CD14-positive monocyte (primary cell): ENCODE measurements around the gene STRIP1. TPM values are rescaled to one million over a fixed set of nuclear protein-coding genes. Genes with fewer than 3 reads are reported as not detected.

Source experiments
- DNase-seq, 3 donors: peaks; one replicate each; pipeline ENCODE4 v3.0.0-alpha.2; 2011 to 2022
- H2AFZ ChIP-seq: 2 replicates; pipeline ENCODE4 v1.6.0; 2012; ENCODE audit warnings: mild to moderate bottlenecking, low read depth, low read length, inconsistent platforms; ENCODE audit not compliant: insufficient read depth, poor library complexity, severe bottlenecking
- H3K27ac ChIP-seq, 2 donors: 1 replicate in 1 of 2; 2 replicates in 1 of 2; pipeline ENCODE4 v1.5.1; 2012 to 2013; ENCODE audit warnings: low read length in 2 of 2, control low read depth in 1 of 2, inconsistent platforms in 1 of 2, low read depth in 1 of 2, mild to moderate bottlenecking in 1 of 2
- H3K27me3 ChIP-seq, 2 donors: one replicate each; pipeline versions ENCODE4 v1.6.0 to v1.6.1; 2011 to 2013; ENCODE audit warnings: low read length in 2 of 2; ENCODE audit not compliant: control insufficient read depth in 2 of 2, insufficient read depth in 2 of 2
- H3K36me3 ChIP-seq, 2 donors: replicated peaks in 1 of 2; 1 replicate in 1 of 2; 2 replicates in 1 of 2; pipeline versions ENCODE4 v1.5.1 to v1.6.1; 2012 to 2013; ENCODE audit warnings: low read length in 2 of 2, control low read depth in 1 of 2, inconsistent platforms in 1 of 2, mild to moderate bottlenecking in 1 of 2; ENCODE audit not compliant: insufficient read depth in 2 of 2, control insufficient read depth in 1 of 2
- H3K4me1 ChIP-seq, 2 donors: 1 replicate in 1 of 2; 2 replicates in 1 of 2; pipeline versions ENCODE4 v1.5.1 to v1.6.1; 2012 to 2013; ENCODE audit warnings: low read length in 2 of 2, control low read depth in 1 of 2, inconsistent platforms in 1 of 2, mild to moderate bottlenecking in 1 of 2, moderate library complexity in 1 of 2; ENCODE audit not compliant: insufficient read depth in 2 of 2, control insufficient read depth in 1 of 2
- H3K4me2 ChIP-seq: replicated peaks from 2 replicates; pipeline ENCODE3; 2012; ENCODE audit warnings: low read length, moderate library complexity, mild to moderate bottlenecking; ENCODE audit not compliant: poor library complexity, severe bottlenecking; ENCODE audit errors: extremely low read depth
- H3K4me3 ChIP-seq, 3 experiments: fragments of 200-600 bp in 1 of 3; sonication (generic) in 1 of 3; replicated peaks in 1 of 3; 1 replicate in 2 of 3; 2 replicates in 1 of 3; pipeline ENCODE4 v1.5.1; 2011 to 2013; ENCODE audit warnings: low read length in 3 of 3, mild to moderate bottlenecking in 3 of 3, control low read depth in 2 of 3, low read depth in 2 of 3, inconsistent platforms in 1 of 3, moderate library complexity in 1 of 3
- H3K79me2 ChIP-seq: 2 replicates; pipeline ENCODE4 v1.6.0; 2012; ENCODE audit warnings: mild to moderate bottlenecking, control low read depth, inconsistent platforms, low read length, moderate library complexity; ENCODE audit not compliant: insufficient read depth
- H3K9ac ChIP-seq: 2 replicates; pipeline ENCODE4 v1.6.0; 2017; ENCODE audit warnings: low read length, mild to moderate bottlenecking; ENCODE audit not compliant: insufficient read depth, poor library complexity, severe bottlenecking
- H3K9me3 ChIP-seq, 2 donors: replicated peaks in 1 of 2; 1 replicate in 1 of 2; 2 replicates in 1 of 2; pipeline versions ENCODE4 v1.5.1 to v1.6.1; 2012 to 2013; ENCODE audit warnings: low read length in 2 of 2, control low read depth in 1 of 2; ENCODE audit not compliant: control insufficient read depth in 1 of 2, insufficient read depth in 1 of 2
- H4K20me1 ChIP-seq: 2 replicates; pipeline ENCODE4 v1.6.0; 2012; ENCODE audit warnings: mild to moderate bottlenecking, low read length, control low read depth, moderate library complexity; ENCODE audit not compliant: insufficient read depth
- H3K27ac Mint-ChIP-seq, 7 donors: one replicate each; pipeline ENCODE4 v1.8.0; 2020; ENCODE audit warnings: mild to moderate bottlenecking in 7 of 7, mixed read lengths in 7 of 7, moderate library complexity in 6 of 7, inconsistent platforms in 2 of 7
- H3K27me3 Mint-ChIP-seq, 3 donors: one replicate each; pipeline ENCODE4 v1.8.0; 2021 to 2022; ENCODE audit warnings: low read depth in 3 of 3, mild to moderate bottlenecking in 3 of 3, mixed read lengths in 3 of 3, moderate library complexity in 3 of 3, inconsistent platforms in 1 of 3
- H3K36me3 Mint-ChIP-seq, 2 donors: one replicate each; pipeline ENCODE4 v1.8.0; 2020; ENCODE audit warnings: mixed read lengths in 2 of 2, inconsistent platforms in 1 of 2, mild to moderate bottlenecking in 1 of 2
- H3K4me1 Mint-ChIP-seq: one replicate; pipeline ENCODE4 v1.8.0; 2020; ENCODE audit warnings: mild to moderate bottlenecking, mixed read lengths
- H3K4me3 Mint-ChIP-seq, 2 donors: one replicate each; pipeline ENCODE4 v1.8.0; 2020; ENCODE audit warnings: mild to moderate bottlenecking in 2 of 2, mixed read lengths in 2 of 2, moderate library complexity in 1 of 2
- H3K9me3 Mint-ChIP-seq, 7 donors: one replicate each; pipeline ENCODE4 v1.8.0; 2020 to 2022; ENCODE audit warnings: mixed read lengths in 7 of 7, mild to moderate bottlenecking in 6 of 7, moderate library complexity in 6 of 7, inconsistent platforms in 2 of 7
- CTCF ChIP-seq: fragments of 200-600 bp; IDR thresholded peaks from one replicate; pipeline ENCODE4 v1.8.0; 2022; ENCODE audit warnings: antibody characterized with exemption, mild to moderate bottlenecking
- WGBS: methylation state at CpG from one replicate; pipeline ENCODE4 v1.1.5; 2013; ENCODE audit warnings: missing lambda C conversion rate; ENCODE audit not compliant: insufficient coverage; 5-methylcytosine and 5-hydroxymethylcytosine counted together
- intact Hi-C, 2 donors: fragments of 100-400 bp; cut with micrococcal nuclease; formaldehyde crosslinking; loops; one replicate each; pipeline versions ENCODE4 v1.15.0 to v1.15.1; 2023
- polyA plus RNA-seq, 3 donors: library from polyadenylated mRNA; depleted of rRNA in 1 of 3; unstranded in 2 of 3; stranded (reverse) in 1 of 3; fragments of 300-500 nt in 2 of 3; fragments of >200 nt in 1 of 3; fragmentation: Illumina TruSeq in 2 of 3; gene quantifications; 1 replicate in 2 of 3; 2 replicates in 1 of 3; pipeline ENCODE4 v1.2.3, GENCODE V29; 2012 to 2021

STRIP1 gene
- polyA plus RNA-seq, 3 donors: 8.9 to 33.6 (median 11.0) TPM

- Histone ChIP-seq H3K27me3 (peaks cover 27 to 49% of the 10 kb centered on the region in 2 donors), H3K36me3 (no peaks in the 10 kb centered on the region), H3K4me2 (no peak overlapping the region), H3K27ac (no peak overlapping the region), H3K9me3 (peaks cover 0 to 6% of the 10 kb centered on the region in 2 donors), H2AFZ (no peak overlapping the region), H4K20me1 (no peaks in the 10 kb centered on the region), H3K79me2 (no peaks in the 10 kb centered on the region), H3K9ac (no peak overlapping the region), H3K4me3 (no peak overlapping the region), H3K4me1 (peaks cover 15 to 24% of the 10 kb centered on the region in 2 donors)
- H3K36me3 Mint-ChIP-seq: peaks cover 4 to 14% of the 10 kb centered on the region in 2 donors
- H3K9me3 Mint-ChIP-seq: peaks cover 0 to 14% (median 3%) of the 10 kb centered on the region in 7 donors
- no peak for DNase-seq
- H3K4me3 Mint-ChIP-seq: no peak overlapping the region
- no peak for TF ChIP-seq CTCF
- H3K27me3 Mint-ChIP-seq: peaks cover 50 to 55% (median 53%) of the 10 kb centered on the region in 3 donors
- intact Hi-C loops: no loop called here
- peaks cover 23% of the 10 kb centered on the region for H3K4me1 Mint-ChIP-seq
- H3K27ac Mint-ChIP-seq: no peak overlapping the region
- WGBS: 100% methylated on average over 2 of the region's 5 CpGs
These were observed 46.6 kb downstream of the STRIP1 start for GRCh38 chr1:110081061-110081460.

GRCh38 chr1:110082477-110082876, 48.1 kb downstream of the STRIP1 start:
- Histone ChIP-seq H2AFZ (no peak overlapping the region), H3K4me1 (peaks cover 15 to 24% of the 10 kb centered on the region in 2 donors), H3K27me3 (peaks cover 36 to 57% of the 10 kb centered on the region in 2 donors), H3K79me2 (no peaks in the 10 kb centered on the region), H3K4me2 (no peak overlapping the region), H3K4me3 (no peak overlapping the region), H3K27ac (no peak overlapping the region), H4K20me1 (no peaks in the 10 kb centered on the region), H3K9me3 (peaks cover 0 to 6% of the 10 kb centered on the region in 2 donors), H3K36me3 (no peaks in the 10 kb centered on the region), H3K9ac (no peak overlapping the region)
- 77% methylated on average over 4 of the region's 5 CpGs for WGBS
- no peak for DNase-seq
- H3K27ac Mint-ChIP-seq: no peak overlapping the region
- H3K36me3 Mint-ChIP-seq: peaks cover 4 to 14% of the 10 kb centered on the region in 2 donors
- peaks cover 0 to 16% (median 3%) of the 10 kb centered on the region in 7 donors for H3K9me3 Mint-ChIP-seq
- H3K4me3 Mint-ChIP-seq: peak overlapping the region in 1 of 2 donors; percentile 69
- peaks cover 23% of the 10 kb centered on the region for H3K4me1 Mint-ChIP-seq
- intact Hi-C loops: no loop called here
- peaks cover 54 to 63% (median 57%) of the 10 kb centered on the region in 3 donors for H3K27me3 Mint-ChIP-seq
- TF ChIP-seq CTCF: no peak
